Ascending aorta (tissue), 2 donors: ENCODE measurements around the gene CARMIL3. TPM values are rescaled to one million over a fixed set of nuclear protein-coding genes. Genes with fewer than 3 reads are reported as not detected.

ENCODE experiments used
- DNase-seq, 2 donors: peaks; one replicate each; pipeline ENCODE4 v3.0.0-alpha.2; 2019; ENCODE audit warnings: low spot score in 2 of 2
- H3K27ac ChIP-seq, 2 donors: fragments of 200-600 bp; sonication (generic); one replicate each; pipeline ENCODE4 v1.5.1; 2016 to 2017; ENCODE audit warnings: mild to moderate bottlenecking in 1 of 2
- H3K27me3 ChIP-seq: fragments of 200-600 bp; sonication (generic); one replicate; pipeline ENCODE4 v1.5.1; 2017
- H3K36me3 ChIP-seq, 2 donors: fragments of 200-600 bp; sonication (generic); one replicate each; pipeline ENCODE4 v1.5.1; 2016
- H3K4me1 ChIP-seq, 2 donors: fragments of 200-600 bp; sonication (generic); one replicate each; pipeline ENCODE4 v1.5.1; 2016 to 2017; ENCODE audit warnings: mild to moderate bottlenecking in 1 of 2
- H3K4me3 ChIP-seq, 2 donors: fragments of 200-600 bp; sonication (generic); one replicate each; pipeline ENCODE4 v1.5.1; 2016 to 2017; ENCODE audit warnings: mild to moderate bottlenecking in 1 of 2
- H3K9me3 ChIP-seq, 2 donors: fragments of 200-600 bp; sonication (generic); one replicate each; pipeline ENCODE4 v1.5.1; 2016
- intact Hi-C: fragments of 100-400 bp; cut with DNase I; formaldehyde crosslinking; loops from one replicate; pipeline ENCODE4 v1.15.1; 2023
- total RNA-seq: library from RNA; depleted of rRNA; stranded (reverse); fragments of >200 nt; gene quantifications from one replicate; pipeline ENCODE4 v1.1.0, GENCODE V29; 2016
- TF ChIP-seq, protein P1 (sequence below), 3 experiments: fragments of 200-600 bp in 2 of 3; fragments of 450-650 bp in 1 of 3; sonication (generic) in 2 of 3; IDR thresholded peaks; one replicate each; pipeline ENCODE4 v1.5.1; 2016 to 2019; ENCODE audit warnings: antibody characterized with exemption in 3 of 3, mild to moderate bottlenecking in 1 of 3, moderate library complexity in 1 of 3

The CARMIL3 gene
- total RNA-seq, 1 donor from 2014 or later, result not detected

DNA sequence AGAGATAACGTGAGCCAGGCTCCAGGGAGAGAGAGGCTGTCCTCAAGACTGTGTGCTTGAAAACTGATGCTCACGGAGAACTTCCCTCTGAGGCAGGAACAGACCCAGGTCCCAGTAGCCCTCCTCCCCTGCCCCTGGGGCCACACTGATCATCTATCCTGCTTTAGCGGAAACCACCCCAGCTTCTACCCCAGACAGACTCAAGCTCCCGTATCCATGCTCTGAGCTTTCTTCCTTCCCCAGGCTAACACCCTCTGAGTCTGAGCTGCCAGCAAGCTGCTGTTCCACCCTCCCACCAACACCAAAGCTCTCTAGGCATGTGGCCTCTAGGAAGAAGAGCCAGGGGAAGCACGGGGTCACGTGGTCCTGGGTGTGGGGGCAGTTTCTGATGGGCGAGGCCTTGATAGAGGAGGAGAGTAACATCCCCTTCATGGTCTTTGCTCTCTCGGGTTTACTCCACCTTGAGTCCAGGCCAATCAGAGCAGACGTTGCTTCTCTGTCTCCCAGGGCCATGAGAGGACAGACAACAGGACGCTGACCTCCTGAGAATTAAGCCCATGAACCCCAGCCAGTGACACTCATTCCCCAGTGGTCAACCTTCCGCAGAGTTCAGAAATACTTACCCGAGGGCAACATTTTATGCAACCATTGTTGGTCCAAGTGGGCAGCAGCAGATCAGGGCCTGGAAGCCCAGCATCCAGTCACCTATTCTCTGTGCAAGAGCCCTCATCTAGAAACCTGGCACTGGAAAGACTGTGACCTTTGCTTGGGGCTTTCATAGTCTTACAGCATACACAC is 43.7 kb downstream of the CARMIL3 start:
- Histone ChIP-seq H3K27ac (peak overlapping the region; percentile 92 to 95), H3K4me3 (peak overlapping the region; percentile 72 to 81), H3K4me1 (peaks cover 0 to 11% of the 10 kb centered on the region in 2 donors), H3K27me3 (no peaks in the 10 kb centered on the region), H3K9me3 (no peaks in the 10 kb centered on the region), H3K36me3 (peaks cover 4 to 5% of the 10 kb centered on the region in 2 donors)
- TF ChIP-seq, protein P1, sequence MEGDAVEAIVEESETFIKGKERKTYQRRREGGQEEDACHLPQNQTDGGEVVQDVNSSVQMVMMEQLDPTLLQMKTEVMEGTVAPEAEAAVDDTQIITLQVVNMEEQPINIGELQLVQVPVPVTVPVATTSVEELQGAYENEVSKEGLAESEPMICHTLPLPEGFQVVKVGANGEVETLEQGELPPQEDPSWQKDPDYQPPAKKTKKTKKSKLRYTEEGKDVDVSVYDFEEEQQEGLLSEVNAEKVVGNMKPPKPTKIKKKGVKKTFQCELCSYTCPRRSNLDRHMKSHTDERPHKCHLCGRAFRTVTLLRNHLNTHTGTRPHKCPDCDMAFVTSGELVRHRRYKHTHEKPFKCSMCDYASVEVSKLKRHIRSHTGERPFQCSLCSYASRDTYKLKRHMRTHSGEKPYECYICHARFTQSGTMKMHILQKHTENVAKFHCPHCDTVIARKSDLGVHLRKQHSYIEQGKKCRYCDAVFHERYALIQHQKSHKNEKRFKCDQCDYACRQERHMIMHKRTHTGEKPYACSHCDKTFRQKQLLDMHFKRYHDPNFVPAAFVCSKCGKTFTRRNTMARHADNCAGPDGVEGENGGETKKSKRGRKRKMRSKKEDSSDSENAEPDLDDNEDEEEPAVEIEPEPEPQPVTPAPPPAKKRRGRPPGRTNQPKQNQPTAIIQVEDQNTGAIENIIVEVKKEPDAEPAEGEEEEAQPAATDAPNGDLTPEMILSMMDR (IDR thresholded peaks at IDR 0.05), result no peak
- intact Hi-C loops, result no loop called here
- no peak for DNase-seq

GRCh38 chr14:24096545-24097181 is 44.9 kb downstream of the CARMIL3 start:
- DNase-seq, result no peak
- no peaks in the 10 kb centered on the region for H3K9me3 ChIP-seq
- peaks cover 0 to 11% of the 10 kb centered on the region in 2 donors for H3K4me1 ChIP-seq
- H3K27me3 ChIP-seq, result no peaks in the 10 kb centered on the region
- TF ChIP-seq, protein P1 (IDR thresholded peaks at IDR 0.05), result no peak
- no peak overlapping the region for H3K27ac ChIP-seq
- intact Hi-C loops, result no loop called here
- peaks cover 5 to 6% of the 10 kb centered on the region in 2 donors for H3K36me3 ChIP-seq
- no peak overlapping the region for H3K4me3 ChIP-seq

DNA sequence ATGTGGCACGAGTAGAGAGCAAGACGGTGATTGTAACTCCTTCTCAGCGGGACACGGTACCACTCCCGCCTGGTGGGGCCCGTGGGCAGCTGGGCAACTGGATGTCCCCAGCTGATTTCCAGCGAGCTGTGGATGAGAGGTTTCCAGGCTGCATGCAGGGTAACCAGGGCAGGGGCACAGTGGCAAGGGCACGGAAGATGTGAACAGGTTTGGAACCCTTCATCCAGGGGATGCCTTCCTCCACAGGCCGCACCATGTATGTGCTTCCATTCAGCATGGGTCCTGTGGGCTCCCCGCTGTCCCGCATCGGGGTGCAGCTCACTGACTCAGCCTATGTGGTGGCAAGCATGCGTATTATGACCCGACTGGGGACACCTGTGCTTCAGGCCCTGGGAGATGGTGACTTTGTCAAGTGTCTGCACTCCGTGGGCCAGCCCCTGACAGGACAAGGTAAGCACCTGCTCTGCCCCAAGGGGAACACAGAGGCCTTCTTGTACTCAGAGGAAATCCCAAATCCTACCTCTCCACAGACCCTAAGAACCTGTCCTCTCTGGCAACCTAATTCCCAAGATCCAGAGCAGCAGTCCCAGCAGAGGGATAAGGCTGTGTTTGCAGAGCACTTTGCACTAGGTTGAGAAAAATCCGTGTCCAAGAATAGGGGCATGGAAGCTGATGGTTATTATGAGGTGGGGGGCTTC is 46.6 kb downstream of the CARMIL3 start:
- no peak overlapping the region for H3K4me3 ChIP-seq
- DNase-seq, result no peak
- intact Hi-C loops, result no loop called here
- H3K27ac ChIP-seq, result no peak overlapping the region
- no peaks in the 10 kb centered on the region for H3K27me3 ChIP-seq
- H3K36me3 ChIP-seq, result peaks cover 6 to 13% of the 10 kb centered on the region in 2 donors
- TF ChIP-seq, protein P1 (IDR thresholded peaks at IDR 0.05), result no peak
- H3K4me1 ChIP-seq, result peaks cover 0 to 7% of the 10 kb centered on the region in 2 donors
- H3K9me3 ChIP-seq, result no peaks in the 10 kb centered on the region

DNA sequence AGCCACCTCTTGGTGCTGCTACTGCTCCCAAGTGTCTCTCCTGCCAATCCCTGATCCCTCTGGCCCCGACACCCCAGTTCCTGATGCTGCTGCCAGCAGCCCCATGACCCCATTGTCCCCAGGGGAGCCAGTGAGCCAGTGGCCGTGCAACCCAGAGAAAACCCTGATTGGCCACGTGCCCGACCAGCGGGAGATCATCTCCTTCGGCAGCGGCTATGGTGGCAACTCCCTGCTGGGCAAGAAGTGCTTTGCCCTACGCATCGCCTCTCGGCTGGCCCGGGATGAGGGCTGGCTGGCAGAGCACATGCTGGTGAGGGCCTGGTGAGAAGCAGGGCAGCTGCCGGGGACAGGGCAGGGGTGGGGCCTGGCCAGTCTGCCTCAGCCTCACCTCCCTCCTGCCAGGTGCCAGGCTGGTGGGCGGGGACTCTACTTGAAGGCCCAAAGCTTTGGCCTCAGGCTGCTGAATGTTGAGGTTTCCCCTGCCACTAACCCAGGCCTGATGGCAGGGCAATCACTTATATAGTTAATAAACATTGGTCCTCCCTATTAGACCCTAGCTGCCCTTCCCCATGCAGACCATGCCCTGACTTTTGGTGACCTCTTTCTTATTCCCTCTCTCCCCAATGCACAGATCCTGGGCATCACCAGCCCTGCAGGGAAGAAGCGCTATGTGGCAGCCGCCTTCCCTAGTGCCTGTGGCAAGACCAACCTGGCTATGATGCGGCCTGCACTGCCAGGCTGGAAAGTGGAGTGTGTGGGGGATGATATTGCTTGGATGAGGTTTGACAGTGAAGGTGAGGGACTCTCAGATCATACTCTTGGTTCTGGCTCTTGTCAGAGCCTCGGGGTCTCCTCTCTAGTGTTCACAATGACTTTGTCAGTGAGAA is 47.4 kb downstream of the CARMIL3 start:
- DNase-seq, result no peak
- TF ChIP-seq, protein P1 (IDR thresholded peaks at IDR 0.05), result no peak
- Histone ChIP-seq H3K27ac (no peak overlapping the region), H3K4me1 (peaks cover 0 to 2% of the 10 kb centered on the region in 2 donors), H3K27me3 (no peaks in the 10 kb centered on the region), H3K4me3 (no peak overlapping the region), H3K9me3 (no peaks in the 10 kb centered on the region), H3K36me3 (peaks cover 10 to 18% of the 10 kb centered on the region in 2 donors)
- intact Hi-C loops, result no loop called here
